CD4-positive, alpha-beta T cell treated with Interleukin-15 for 4 hours (primary cell): ENCODE results near the gene XRCC4.
"Not testable (repeated sequence)": the region's sequence is repeated elsewhere in the genome, so short reads cannot be mapped to it uniquely, and the experiment has no call there.

Experiments used
- DNase-seq: peaks from one replicate; pipeline ENCODE4 v3.0.0-alpha.2; 2020; ENCODE audit warnings: low spot score

The XRCC4 gene

DNA sequence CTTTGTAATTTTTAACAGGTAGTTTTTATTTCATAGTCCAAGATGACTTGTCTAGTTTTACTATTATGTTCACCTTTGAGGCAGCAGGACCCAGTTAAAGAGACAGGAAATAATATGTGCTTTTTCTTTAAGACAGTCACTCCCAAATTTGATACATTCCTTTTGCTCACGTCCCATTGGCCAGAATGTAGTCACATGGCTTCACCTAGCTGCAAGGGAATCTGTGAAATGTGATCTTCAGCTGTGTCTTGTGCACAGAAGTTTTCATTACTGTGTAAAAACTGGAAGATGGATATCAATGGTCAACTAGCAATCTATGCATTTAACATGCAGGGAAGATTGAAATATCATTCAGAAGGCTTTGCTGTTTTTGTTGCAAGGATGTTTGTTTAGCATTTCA, 41.1 kb downstream of the XRCC4 start:
- no peak for DNase-seq

DNA sequence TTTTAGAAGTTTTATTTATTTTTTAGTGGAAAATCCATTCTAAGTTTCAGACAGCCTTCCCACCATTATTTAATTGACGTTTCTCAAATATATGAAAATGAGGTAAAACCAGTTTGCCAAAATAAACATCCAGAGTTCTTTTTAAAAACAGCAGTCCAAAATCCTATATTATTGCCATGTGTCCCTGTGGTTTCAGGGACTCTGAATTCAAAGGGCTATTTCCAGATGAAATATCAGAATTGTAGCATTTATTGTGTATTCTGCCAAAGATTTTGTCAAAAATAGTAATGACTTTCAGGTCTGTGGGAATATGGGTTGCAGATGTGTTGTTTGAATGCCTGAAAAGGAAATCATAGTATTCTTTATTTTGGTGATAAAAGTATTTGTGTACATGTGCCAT, 41.6 kb downstream of the XRCC4 start:
- DNase-seq: no peak

DNA sequence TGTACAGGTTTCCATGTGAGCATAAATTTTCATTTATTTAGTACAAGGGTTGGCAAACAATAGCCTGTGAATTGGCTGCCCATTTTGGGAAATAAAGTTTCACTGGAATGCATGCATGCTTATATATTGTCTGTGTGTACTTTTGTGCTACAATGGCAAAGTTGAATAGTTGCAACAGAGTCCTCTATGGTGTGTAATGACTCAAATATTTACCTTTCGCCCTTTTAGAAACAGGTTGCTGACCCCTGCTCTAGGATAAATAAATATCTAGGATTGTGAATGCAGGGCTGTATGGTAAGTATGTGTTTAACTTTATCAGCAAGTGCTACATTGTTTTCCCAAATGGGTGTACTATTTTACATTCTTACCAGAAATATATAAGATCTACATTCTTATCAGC, 47.2 kb downstream of the XRCC4 start:
- no peak for DNase-seq

DNA sequence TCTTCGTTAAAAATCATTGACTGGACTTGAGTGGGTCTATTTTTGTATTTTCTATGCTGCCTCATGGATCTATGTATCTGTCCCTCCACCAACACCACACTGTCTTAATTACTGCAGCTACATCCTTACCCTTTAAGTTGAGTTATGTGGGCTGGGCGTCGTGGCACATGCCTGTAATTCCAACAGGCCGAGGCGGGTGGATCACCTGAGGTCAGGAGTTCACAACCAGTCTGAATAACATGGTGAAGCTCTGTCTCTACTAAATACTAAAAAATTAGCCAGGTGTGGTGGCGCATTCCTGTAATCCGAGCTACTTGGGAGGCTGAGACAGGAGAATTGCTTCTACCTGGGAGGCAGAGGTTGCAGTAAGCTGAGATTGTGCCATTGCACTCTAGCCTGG, 48.2 kb downstream of the XRCC4 start:
- no peak for DNase-seq

DNA sequence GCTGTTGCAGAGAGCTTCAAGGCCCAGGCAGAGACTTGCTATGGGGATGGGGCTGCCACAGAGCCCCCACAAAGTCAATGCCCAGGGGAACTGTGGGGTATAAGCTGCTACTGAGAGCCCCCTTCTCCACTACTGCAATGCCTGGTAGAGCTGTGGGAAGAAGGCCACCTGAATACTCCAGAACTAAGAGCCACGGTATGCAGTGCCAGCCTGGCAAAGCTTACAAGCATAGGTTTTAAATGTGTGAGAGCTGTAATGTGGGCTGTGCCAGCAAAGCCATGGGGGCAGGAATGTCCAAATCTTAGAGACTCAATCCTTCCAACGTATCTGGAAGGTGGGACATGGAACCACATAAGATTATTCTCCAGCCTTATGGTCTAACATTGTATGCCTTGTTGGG, 49.2 kb downstream of the XRCC4 start:
- DNase-seq: no peak

DNA sequence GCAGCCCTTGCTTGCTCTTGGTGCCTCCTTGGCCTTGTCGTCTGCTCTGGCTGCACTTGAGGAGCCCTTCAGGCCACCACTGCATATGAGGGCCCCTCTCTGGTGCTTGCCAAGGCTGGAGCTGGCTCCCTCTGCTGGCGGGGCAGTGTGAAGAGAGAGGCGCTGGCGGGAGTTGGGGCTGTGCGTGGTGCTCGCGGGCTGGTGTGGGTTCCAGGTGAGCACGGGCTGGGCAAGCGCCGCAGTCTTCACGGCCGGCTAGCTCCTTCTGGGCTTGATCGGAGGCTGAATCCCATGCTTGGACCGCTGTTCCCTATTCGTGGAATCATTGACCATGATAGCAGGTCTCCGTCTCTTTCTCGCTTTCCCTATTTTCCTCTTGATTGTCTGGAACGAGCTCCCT, 56.5 kb downstream of the XRCC4 start:
- DNase-seq: no peak

DNA sequence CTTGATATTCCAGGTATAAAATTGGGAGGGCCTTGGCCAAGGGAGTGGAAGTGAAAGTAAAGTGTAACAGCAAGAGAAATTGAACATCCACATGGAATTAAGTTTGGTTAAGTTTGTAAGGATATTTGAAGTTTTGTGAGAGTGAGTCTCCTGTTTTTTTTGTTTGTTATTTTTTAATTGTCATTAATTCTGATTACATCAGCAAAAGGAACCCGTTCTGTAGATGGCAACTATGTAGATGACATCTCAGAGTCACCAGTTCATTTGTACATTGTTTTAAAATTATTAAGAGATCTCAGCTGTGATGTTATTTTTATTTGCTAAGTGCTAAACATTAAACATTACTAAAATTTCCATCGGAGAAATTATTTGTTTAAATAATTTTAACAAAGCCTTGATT, 65.2 kb downstream of the XRCC4 start:
- DNase-seq: no peak

DNA sequence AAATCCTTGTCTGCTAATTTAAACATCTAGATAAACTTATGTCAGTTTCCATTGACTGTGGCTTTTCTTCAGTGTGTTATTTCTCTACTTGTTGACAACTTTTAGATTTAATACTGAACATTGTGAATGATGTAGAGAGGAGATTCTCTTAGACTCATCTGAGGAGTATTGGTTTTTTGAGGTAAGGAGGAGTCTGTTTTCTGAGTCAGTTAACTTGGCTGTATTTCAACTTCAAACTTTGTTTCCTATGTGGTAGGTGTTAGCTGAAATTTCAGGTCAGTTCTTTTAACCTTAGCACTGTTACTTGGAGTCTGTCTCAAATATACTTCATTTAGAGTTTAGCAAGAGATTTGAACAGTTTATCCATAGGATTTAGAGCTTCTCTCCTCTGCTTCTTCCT, 67.9 kb downstream of the XRCC4 start:
- no peak for DNase-seq

DNA sequence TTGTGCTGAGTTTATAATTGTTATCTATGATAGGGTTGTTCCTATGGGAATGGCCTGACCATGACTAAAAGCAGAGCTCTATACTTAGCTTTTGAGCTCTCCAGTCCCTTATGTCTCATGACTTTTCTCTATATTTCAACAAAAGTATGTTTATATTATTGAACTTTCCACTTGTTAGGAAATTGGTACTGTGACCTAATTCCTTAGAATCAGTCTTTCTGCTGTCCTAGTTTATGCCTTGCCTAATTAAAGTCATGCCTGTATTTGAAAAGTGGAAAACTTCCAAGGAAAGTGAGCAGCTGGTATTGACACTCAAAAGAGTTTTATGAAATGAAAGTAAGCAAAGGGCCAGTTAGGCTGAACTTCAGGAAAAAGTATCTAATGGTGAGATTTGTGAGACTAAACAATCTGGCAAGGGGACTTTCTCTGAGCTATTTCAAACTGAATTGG, 68.6 kb downstream of the XRCC4 start:
- no peak for DNase-seq

DNA sequence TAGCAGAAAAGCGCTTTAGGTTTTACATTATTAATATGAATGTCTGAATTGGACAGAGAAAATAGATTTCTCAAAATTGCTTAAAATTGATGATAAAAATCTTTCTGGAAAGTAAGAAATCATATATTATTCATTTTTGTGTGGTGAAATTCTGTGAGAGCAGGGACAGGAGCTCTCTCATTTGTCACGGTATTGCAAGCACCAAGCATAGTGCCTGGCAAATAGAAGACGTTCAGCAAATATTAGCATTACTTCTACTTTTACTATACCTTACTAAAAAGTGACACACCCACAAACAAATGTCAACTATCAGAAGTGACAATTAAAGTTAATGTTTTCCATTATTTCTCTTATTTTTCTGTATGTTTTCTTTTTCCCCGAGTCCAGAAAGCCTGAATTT, 69.1 kb downstream of the XRCC4 start:
- DNase-seq: no peak

DNA sequence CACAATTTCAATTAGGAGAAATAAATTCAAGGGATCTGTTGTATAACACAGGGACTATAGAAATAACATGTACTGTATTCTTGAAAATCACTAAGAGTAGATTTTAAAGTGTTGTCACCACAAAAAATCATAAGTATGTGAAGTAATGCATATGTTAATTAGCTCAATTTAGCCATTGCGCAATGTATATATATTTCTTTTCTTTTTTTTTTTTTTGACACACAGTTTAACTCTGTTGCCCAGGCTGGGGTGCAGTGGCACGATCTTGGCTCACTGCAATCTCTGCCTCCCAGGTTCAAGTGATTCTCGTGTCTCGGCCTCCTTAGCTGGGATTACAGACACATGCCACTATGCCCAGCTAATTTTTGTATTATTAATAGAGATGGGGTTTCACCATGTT, 70.2 kb downstream of the XRCC4 start:
- no peak for DNase-seq

DNA sequence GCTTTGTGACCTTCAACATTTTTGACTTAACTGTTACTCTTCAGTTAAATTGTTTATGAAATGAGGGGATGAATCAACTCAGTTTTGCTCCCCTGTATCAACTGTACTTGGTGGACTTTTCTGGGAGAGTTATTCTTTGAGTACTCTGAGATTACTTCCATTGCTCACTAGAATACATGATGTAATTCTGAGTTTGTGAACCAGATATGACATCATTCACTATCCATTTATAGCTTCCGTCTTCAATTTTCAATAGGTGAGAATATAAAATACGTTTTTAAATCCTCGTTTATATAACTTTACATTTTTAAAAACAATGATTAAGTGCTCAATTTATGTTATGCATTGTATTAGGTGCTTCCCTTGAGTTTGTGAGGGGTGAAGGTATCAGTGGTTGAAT, 71.0 kb downstream of the XRCC4 start:
- no peak for DNase-seq

DNA sequence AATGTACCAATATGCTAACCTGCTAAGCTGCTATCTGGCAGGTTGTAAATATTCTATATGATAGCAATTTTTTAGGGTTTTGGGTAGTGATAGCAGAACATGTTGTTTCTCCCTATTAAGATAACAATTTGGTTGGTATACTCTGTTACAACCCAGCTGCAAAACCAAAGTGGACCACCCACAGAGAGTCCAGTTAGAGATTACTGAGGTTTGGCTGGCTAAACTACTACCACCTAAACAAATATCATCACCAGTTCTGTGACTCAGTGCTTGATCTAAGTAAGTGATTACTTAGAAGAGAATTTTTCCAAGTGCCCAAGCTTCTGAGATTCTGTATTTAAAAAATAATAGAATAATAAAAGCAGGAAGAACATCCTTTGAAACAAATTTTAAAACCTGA, 72.3 kb downstream of the XRCC4 start:
- no peak for DNase-seq

DNA sequence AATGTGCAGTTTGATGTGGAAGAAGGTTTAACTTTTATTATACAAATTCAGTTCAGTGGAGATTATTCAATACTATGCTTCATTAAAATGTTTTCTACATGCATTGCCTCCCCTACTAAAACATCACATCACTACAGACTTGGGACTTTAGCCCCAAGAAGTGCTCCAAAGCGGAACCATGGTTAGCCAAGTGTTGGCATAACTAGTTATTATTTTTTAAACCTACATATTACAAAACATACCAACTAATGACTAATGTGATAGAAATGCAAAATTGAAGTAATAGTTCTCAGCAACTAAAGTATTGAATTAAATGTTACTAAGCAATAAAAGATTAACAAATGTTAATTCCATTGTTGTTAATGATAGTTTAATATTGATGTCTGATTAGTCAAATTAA, 74.5 kb downstream of the XRCC4 start:
- no peak for DNase-seq

DNA sequence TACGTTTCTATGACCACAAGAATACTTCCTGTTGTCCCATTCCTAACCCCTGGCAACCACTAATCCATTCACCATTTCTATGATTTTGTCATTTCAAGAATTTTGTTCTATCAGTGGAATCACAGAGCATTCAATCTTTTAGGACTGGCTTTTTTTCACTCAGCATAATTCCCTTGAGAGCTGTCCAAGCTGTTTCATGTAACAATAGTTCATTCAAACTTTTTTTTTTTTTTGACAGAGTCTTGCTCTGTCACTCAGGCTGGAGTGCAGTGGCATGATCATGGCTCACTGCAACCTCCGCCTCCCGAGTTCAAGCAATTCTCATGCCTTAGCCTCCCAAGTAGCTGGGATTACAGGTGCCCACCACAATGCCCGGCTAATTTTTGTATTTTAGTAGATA, 75.6 kb downstream of the XRCC4 start:
- DNase-seq: not testable (repeated sequence)

DNA sequence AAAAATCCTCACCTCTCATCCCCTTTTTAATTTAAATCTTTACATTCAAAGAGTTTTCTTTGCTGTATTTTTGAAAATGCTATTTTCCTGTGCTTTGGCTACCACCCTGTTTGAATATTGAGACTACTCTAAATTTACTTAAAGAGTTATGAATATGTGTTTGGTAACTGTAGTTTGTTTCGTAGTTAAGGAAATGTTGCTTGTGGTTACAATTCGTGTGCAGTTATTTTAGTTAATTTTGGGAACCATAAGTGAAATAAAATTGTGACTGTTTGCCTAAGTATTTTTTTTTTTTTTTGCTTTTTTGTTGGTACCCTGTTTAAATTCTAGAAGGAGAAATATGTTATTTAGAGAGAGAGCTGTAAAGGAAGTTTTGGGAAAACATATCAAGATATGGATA, 78.7 kb downstream of the XRCC4 start:
- DNase-seq: no peak

DNA sequence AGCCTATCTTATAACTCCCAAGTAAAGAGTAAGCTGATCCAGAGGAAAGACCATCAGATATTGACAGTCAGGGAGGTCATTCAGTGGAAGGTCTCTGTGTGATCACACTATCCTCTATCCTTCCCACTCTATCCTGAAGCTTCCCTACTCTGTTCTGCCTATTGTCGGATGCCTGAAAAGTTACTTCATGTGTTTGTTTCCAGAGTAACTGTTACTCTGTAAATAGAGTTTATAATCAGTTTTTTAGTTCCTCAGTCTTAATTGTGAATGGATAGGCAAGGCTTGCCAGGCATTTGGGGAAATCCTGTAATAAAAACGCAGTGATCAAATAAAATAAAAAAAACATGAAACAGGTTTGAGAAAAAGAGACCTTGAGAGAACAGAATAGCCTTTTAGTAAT, 79.8 kb downstream of the XRCC4 start:
- DNase-seq: no peak

DNA sequence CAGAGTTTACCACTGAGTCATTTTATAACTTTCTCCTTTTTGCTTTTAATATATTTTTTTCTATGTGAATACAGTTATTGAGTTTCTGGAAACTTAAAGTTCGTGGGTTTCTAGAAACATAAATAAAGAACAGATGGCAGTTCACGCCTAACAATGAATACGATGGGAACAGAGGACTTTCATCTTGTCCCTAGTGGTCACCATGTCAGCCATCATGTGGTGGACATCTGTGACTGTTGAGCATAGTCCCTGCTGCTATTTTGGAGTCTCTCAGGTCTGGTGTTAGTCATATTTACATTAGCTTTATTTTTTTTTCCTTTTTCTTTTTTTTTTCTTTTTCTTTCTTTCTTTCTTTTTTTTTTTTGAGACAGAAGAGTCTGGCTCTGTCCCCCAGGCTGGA, 85.3 kb downstream of the XRCC4 start:
- no peak for DNase-seq

DNA sequence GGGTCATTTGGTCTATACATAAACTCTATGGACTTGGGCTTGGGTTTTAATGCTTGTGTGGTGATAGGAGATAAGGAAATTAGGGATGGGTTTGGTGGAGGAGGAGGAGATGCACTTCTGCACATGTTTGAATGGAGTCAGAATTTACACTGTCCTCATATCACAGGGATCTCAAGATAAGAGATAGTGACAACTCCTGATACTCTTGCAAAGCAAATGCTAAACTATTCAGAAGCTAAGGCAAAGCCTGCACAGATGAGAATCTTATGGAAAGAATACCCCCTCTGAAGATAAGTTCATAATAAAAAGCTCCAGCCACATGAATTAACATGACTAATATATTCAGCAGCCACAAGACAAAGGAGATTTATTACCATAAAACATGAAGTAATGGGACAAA, 90.2 kb downstream of the XRCC4 start:
- DNase-seq: no peak

DNA sequence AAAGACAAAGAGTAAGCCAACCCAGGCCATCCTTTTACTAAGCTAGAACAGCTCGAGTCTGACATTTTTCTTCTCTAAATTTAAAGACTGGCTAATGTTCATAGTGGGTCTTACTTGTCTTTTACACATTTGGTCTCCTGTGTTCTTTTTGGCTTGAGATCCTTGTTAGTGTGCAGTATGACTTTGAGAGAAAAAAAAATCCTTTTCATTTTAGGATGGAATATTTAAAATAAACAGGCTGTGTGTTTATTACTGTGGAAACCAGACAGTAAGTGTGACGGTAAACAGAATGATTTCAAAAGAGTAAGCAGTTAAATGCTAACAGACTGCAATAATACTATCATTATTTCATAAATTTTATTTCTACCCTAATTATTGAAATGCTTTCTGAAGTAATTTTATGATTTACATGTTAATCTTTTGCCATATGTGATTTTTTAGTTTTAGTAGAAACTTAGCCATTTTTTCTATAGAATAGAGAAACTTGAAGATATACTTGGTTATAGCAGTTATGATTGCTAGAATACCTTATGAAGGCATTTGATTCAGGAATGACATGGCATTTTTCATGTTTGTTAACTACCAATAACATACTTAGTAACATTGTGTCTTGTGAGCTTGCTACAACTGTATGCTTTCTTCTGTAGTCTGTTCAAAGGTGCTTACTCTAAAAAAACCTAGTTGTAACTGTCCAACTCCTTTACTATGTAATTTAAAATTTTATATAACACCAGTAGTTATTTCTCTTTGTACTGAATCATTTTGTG, 92.4 kb downstream of the XRCC4 start:
- DNase-seq: no peak

DNA sequence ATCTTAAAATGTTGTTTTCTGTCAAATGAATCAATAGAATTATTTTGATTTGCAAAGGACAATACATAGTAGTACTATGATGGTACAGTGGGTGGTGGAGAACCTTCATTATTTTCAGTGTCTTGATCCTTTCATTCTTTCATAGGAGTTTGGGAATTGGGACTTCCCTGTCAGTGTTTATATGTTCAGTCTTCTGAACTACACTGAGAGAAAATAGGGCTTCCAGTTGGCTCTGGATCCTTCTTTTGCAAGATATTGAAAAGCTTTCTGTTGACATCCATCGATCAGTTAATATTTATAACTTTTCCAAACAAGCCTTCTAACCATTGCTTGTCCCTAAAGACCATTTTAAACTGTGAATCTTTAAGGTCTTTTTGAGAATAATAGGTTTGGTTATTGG, 94.7 kb downstream of the XRCC4 start:
- DNase-seq: no peak

DNA sequence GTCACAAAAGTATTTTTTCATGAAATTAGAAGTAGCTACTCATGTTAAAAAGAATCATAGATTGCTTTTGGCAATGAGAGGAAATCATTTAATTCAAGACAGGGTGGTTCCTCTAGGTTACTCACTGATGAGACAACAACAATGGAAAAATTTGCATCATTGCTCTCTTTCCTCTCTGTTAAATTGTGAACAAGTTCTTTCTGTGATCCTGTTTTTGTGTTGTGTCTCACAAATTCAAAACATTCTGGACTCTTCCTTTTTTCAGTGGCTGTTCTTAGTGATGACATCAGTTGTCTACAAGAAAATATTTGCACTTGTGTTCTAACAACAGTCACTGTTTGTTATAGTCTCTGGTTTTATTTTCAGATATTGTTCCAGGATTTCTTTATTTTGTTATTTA, 95.3 kb downstream of the XRCC4 start:
- no peak for DNase-seq

DNA sequence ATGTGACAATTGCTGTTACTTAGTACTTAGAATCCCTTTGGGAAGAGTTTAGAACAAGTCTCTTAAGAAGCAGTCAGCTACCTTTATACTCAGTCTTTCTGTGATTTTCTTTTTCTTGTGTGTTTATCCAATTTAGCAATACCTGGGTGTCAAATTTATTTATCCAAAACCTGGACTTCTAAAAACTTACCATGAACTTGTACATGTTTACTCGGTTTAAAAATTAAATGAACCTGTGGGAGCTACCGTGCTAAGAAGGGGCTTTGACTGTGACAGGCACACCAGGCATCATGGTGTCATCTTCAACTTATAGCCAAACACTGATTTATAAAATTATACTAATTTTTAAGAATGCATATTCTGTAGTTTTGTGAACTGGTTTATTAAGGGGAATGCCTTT, 96.5 kb downstream of the XRCC4 start:
- no peak for DNase-seq

DNA sequence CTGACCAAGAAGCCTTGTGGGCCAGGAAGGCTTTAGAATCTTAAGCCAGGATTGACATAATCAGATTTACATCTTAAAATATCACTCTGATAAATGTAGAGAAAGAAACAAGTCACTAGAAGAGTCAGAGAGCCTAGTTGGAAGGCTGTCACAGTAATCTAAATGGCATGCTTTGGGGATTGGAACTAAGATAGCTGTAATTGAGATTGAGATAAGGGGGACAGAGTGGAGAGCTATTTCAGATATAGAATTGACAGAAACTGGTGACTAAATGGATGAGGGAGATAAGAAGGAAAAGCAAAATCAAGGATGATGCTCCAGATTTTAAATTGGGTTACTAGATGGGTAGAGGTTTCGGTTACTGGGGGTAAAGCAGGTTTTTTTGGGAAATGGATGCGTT, 100.5 kb downstream of the XRCC4 start:
- no peak for DNase-seq

DNA sequence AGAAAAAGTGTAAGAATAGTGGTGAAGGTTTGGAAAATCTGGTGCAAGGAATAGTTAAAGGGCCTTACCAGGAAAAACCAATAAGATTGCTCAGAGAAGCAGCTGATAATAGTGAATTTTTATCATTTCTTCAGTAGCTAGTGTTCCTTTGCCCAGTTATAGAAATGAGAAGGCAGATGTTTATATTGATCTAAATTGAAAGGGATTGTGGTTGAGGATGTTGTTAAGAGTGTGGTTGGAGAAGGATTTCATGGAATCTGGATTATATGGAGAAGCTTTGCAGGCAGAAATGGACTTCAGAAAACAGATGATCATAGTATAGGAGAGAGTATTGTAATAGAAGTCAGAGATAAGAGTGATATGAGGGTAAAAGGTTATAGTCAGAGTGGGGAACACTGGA, 102.6 kb downstream of the XRCC4 start:
- DNase-seq: no peak
